Skin epidermis (tissue), 12 donors: ENCODE measurements around the gene CNTN3.

Experiments
- H3K27ac ChIP-seq, 21 experiments: fragments of 200-600 bp; sonication (generic) in 11 of 21; one replicate each; pipeline ENCODE4 v1.5.0; 2020; ENCODE audit warnings: mild to moderate bottlenecking in 3 of 21, inconsistent platforms in 2 of 21, moderate library complexity in 2 of 21
- H3K4me3 ChIP-seq, 7 experiments: fragments of 200-600 bp; sonication (generic) in 2 of 7; one replicate each; pipeline ENCODE4 v1.5.0; 2020; ENCODE audit warnings: inconsistent platforms in 2 of 7, mild to moderate bottlenecking in 2 of 7, moderate library complexity in 1 of 7

The CNTN3 gene

DNA sequence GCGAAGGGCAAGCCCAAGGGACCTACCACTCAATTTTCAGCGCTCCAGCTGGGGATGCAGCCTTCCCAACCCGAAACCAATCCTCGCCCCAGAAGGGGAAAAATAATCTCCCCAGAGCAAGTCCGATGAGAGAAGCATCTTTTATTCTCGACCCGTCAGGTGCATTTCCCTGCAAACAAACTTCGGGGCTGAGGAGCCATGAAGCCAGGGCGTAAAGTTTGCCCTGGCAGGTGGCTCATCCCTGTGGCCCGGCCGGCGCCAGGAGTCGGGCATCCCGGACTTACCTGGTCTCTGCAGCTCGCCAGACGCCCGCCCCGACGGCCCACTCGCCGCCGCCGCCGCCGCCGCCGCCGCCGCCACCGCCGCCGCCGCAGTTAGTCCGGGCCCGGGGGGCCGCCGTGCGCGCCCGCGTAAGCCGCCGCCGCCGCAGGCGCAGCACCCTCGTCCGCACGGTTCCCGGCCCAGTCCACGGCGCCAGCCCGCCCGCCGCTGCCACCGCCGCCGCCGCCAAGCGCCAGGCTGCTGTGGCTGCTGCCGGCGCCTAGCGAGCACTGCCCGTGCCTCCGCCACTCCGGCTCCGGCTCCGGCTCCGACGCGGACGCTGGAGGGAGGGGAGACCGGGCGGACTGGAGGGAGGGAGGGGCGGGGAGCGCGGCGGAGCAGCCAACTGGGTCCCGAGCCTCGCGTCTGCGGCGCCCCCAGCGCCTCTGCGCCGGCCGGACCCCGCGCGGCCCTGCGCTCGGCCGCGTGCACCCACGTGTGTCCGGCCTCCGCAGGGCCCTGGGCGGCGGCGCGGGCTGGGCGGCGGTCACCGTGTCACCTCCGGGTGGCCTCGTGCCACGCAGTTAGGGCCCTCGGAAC, at the start of gene CNTN3:
CNTN3 (minus strand) TSS at position 553 of the 861 bp plus-strand sequence. CDS start 93,547 bp downstream, outside the sequence.
- peak within 1 kb of the TSS in 7 of 21 experiments; percentile 22 to 57 (median 33) for H3K27ac ChIP-seq
- peak within 1 kb of the TSS in 6 of 7 experiments; percentile 15 to 40 (median 20) for H3K4me3 ChIP-seq

DNA sequence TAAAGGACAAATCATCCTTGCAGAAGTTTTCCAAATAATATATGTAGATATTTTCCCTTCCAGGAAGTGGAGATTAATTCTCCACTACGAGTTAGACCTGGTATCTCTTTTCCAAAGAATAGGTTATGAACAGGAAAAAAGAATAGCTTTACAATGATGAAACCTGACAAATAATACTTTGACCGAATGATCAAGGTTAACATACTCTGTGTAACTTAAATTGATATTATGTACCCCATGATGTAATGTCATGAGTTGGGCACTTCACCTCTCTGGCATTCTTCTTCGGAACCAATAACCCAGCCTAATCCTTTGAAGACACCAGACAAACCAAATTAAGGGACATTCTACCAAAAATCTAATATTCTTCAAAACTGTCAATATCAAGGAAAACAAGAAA, 48.7 kb upstream of the CNTN3 start:
- H3K4me3 ChIP-seq = no peak overlapping the region
- no peak overlapping the region for H3K27ac ChIP-seq

DNA sequence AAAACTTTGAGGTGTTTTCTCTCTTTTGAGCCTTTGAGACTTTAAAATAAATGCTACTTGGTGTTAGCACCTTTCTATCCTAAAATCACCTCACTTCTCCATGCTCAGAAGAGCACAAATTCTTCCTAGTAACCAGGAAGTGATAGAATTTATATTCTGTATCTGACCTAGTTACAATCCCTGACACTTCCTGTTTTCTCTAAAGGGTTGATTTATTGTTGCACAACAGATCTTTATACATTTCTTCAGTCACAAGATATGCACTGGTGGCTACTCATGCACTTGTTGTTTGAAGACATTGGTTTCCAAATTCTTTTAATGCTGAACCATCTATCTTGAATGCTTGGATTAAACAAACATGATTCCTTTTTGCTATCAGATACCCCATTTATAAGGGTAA, 47.2 kb upstream of the CNTN3 start:
- Histone ChIP-seq H3K27ac (no peak overlapping the region), H3K4me3 (no peak overlapping the region)

DNA sequence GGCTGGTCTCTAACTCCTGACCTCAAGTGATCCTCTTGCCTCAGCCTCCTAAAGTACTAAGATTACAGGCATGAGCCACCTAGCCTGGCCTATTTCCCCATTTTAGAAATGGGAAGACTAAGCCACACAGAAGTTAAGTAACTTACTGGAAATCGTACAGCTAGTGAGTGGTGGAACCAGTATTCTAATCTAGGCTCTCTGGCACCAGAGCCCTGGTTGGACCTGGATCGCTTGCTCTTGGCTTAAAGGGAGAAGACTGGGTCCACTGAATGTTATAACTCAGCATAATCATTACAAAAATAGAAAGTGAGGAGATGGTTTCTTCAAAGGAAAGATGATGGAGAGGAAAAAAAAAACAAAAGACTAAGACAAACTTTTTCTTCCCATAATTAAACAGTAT, 37.4 kb upstream of the CNTN3 start:
- Histone ChIP-seq H3K4me3 (no peak overlapping the region), H3K27ac (no peak overlapping the region)

DNA sequence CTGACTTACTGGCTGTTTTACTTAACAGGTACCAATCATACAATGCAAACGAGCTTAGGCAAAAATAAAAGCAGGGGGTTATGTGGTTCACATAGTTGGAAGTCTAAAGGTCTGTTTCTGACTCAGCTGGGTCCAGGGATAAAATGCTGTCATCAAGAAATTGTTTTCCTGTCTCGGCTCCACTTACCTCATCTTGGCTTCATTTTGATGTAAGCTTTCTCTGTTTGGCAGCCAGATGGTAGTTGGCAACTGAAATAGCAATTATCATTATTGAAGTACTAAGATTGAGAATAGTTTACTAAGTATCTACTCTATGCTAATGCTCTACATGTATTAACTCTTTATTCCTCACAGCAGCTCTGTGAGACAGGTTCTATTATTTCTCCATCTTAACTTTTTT, 36.8 kb upstream of the CNTN3 start:
- Histone ChIP-seq H3K4me3 (no peak overlapping the region), H3K27ac (no peak overlapping the region)

DNA sequence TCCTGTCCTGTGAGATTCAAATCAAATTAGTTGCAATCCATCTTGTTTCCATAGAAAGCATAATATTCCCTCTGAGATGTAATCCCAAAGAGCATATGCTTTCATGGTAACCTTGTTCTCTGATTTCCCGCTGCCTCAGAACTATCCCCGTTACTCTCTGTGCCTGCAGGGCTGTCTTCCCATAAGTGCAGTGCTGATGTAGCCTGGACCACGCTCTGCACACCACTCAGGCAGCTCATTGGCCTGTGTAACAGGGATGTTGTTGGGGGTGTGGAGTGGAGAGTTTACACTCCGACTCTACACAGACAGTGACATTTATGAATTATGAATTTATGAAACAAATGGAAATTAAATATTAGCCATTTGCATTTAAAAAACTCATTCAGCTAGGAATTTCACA, 33.6 kb upstream of the CNTN3 start:
- no peak overlapping the region for H3K27ac ChIP-seq

DNA sequence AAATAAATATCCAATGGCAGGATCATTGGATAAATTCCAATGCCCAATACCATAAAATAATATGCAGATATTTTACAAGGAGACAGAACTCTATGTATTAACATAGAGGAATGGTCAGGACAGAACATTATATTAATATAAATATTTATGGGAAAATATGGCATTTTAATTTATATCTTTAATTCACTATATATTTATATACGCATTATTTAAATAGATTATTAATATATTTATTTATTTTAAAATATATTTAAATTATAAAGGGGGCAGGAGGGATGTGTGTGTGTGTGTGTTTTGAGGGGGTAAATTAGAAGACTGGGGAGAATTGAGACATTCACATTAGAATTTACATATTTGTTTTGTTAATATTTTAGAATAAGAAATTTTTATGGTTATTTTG, 31.6 kb upstream of the CNTN3 start:
- H3K27ac ChIP-seq = no peak overlapping the region
- H3K4me3 ChIP-seq = no peak overlapping the region

More for the DNA sequence above, 33.6 kb upstream of the CNTN3 start:
- no peak overlapping the region for H3K4me3 ChIP-seq

DNA sequence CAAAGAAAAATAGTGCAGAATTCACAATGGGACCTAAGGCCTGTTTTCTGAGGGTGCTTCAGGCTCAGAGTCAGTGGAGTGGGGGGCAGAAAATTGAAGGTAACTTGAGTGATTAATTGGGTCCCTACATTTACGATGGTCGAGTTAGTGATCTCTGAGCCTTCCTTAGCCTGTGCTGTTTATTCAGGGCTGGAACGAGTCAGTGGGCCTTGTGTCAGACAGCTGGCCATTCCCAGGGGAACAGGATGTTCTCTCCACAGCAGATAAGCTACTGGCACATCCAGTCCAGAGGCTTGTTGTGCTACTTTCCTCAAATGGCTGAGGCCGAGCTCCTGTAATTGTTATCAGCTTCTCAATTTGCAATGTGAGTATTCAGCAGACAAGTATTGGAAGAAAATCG, 29.2 kb upstream of the CNTN3 start:
- no peak overlapping the region for H3K27ac ChIP-seq
- no peak overlapping the region for H3K4me3 ChIP-seq

DNA sequence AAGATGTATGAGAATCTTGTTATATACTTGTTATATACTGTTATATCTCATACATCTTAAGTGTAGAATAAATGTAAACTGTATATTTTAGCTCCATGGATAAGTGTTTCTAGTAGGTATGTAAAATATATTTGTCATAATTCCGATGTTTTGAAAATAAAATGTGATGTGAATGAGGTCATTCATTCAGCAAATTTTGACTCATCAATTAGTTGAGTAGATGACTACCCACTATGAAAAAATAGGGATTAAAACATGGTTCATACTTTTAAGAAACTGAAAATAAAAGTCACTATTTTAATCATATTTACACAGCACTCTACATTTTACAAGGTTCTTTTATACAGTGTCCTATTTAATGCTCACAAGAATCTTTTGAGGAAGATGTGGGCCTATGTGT, 28.4 kb upstream of the CNTN3 start:
- Histone ChIP-seq H3K27ac (no peak overlapping the region), H3K4me3 (no peak overlapping the region)

DNA sequence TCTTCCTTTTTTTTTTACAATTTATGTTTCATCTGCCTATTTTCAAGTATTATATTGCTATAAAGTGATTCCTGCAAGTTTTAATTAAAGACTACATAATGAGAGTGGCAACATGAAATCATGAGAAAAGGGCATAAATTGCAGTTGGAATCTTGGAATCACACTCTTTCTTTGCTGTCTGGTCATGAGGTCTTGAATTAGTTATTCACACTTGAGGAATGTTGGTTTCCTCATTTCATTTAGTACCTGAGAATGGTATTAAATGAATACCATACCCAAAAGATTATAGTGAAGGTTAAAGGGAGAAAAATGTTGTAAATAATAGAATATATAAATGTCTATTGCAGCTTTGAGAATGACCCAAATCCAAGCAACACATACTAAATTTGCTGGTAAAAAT, 25.8 kb upstream of the CNTN3 start:
- H3K4me3 ChIP-seq = no peak overlapping the region
- H3K27ac ChIP-seq = no peak overlapping the region

DNA sequence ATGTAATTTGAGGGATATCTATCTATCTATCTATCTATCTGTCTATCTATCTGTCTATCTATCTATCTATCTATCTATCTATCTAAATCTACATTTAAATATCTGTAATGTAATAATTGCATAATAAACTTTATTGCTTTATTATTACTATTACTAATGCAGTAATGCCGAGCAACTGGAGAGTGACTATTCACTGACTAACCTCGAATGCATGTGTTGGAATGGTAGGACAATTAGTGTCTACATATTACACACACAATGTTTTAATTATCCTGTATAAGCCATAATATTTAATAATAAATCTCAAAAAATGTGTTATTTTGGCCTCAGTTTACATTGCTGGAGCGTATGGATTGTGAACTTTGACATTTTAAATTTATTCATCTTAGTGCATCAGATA, 25.2 kb upstream of the CNTN3 start:
- H3K4me3 ChIP-seq = no peak overlapping the region
- no peak overlapping the region for H3K27ac ChIP-seq

DNA sequence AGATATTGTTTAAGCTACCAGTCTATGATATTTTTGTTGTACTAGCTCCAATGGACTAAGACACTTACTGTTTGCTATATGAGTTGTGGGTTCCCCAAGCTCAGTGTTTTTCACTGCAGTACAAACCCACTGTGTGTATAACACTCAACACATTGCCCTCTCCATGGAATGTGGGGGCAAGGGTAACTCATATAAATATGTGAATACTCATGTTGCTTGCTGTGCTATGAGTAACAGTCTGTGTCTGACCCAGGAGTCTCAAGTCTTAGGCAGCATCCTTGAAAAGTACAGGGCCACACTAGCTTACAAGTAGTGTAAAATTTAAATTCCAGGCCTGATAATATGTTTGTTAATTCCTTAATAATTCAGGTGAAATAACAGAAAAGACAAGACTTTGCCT, 22.5 kb upstream of the CNTN3 start:
- H3K27ac ChIP-seq = no peak overlapping the region

DNA sequence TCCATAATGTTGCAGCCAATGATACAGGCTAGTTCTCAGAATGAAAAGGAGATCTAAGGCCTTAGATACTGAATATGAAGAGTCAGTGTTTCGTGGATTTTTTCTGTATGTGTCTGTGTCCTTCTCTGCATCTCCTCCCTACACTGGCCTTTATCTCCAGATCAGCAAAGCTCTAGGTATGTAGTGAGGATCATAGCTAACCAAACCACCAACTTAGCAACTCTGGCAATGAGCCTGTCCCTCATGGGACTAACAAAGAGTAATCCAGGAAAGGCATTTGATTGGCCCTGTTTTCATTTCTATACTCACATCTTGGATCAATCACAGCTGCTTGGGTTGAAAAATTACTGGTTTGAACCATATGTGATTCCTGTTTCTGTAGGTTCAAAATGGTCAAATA, 18.6 kb upstream of the CNTN3 start:
- no peak overlapping the region for H3K4me3 ChIP-seq
- no peak overlapping the region for H3K27ac ChIP-seq

More for the DNA sequence above, 22.5 kb upstream of the CNTN3 start:
- no peak overlapping the region for H3K4me3 ChIP-seq

DNA sequence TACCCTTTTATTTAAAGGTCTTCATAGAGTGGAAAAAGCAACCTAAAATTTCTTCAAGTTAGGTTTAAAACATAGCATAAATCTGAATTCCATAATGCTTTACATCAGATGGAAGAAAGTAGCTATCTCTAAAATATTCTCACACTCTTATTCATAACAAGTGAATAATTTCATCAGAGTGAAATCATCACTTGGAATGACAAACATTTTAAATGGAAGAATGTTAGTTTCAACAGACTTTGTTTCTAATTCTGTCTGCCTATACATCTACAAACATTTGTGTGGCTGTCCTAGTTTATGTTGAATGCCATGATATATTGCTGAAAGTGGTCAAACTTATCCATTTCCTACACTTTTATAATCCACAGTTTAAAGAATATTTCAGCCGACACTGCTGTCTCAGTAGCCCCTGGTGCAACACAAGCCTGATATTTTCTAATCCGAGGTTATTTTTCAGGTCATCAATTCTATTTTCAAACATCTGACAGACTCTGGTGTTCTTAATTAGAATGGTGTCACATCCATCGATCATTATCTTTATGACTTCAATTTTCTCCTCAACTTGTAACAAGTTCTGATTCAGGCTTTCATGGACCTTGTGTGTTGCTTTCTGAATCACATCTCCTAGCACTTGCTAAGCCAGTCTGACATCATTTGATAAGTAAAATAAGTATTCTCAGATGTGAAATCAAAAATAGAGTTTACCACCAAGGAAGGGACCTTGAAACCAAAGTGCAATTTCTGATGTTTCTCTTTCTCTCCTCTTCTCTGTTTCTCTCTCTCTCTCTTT, 17.1 kb upstream of the CNTN3 start:
- Histone ChIP-seq H3K27ac (no peak overlapping the region), H3K4me3 (no peak overlapping the region)

DNA sequence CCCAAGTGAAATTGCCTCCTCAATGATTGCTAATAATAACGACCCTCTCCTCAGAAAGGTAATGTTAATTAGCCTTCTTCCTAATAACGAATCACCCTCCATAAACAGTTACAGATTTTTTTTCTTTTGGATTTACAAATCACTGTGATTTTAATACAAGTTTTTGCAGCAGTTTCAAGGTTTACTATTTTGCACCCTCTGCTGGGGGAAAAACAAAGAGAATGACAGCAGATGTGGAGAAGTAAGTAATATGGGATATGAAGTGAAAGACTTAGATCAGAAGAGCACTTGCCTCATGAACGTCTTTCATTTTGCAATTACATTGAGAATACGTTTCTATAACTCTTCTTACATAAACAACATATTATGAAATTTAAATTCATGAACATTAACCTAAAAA, 16.1 kb upstream of the CNTN3 start:
- Histone ChIP-seq H3K27ac (no peak overlapping the region), H3K4me3 (no peak overlapping the region)

DNA sequence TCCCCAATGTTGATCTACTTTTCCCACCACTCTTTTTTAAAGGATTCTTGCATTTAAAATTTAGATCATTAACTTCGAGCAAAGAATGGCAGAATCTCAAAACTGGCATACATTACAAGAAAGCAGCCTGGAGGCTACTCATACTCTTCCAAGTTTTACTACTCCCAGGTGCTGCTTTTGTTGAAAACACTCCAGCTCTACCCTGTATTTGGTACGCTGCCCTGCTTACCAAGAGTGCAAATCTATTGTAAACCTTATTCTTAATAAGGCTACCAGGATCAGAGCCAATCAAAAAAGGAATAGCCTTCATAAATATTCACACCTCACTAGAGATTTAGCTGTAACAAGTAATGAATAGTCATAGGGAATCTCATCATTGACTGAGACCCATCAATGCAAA, 11.6 kb upstream of the CNTN3 start:
- H3K4me3 ChIP-seq = no peak overlapping the region

DNA sequence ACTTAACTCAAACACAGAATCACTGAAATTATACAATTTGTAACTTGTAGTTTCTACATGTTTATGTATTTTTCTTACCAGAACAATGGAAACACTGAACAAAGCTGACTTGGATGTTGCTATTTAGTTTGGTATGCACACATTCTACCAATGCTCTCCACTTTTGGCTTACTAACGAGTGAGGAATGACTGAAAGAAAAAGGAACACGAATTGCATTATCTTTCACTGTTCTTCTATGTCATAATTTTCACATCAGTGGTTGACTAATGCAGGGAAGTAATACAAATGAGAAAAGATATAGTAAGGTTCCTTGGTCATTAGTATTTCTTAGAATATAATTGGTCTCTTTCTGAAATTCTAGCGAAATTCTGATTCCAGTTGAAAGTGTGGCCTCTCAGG, 9.8 kb upstream of the CNTN3 start:
- Histone ChIP-seq H3K4me3 (no peak overlapping the region), H3K27ac (no peak overlapping the region)

More for the DNA sequence above, 11.6 kb upstream of the CNTN3 start:
- H3K27ac ChIP-seq = no peak overlapping the region

DNA sequence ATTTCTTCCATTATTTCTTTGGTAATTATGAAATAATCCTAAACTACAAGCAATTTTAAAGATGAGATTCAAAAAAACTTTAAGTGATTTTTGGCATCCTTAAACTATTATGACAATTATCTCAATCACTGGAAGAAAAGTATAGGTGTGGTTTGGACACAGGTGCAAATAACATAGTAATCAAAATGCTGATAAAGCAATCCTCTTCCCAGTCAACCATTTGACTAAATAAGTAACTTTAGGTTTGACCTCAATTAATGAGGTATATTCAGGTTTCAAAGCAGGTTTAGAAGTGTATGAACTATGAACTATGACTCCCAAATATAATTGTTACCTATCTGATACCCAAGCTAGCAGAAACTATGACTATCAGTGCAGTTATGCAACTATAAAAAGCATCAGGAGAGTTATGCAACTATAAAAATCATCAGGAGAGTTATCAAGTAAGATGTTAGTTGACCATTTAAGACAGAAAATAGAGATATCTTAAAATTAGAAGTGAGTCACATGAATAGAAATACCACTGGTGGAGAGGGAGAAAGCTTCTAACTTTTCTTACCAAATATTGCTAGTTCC, 8.9 kb upstream of the CNTN3 start:
- Histone ChIP-seq H3K4me3 (no peak overlapping the region), H3K27ac (no peak overlapping the region)

DNA sequence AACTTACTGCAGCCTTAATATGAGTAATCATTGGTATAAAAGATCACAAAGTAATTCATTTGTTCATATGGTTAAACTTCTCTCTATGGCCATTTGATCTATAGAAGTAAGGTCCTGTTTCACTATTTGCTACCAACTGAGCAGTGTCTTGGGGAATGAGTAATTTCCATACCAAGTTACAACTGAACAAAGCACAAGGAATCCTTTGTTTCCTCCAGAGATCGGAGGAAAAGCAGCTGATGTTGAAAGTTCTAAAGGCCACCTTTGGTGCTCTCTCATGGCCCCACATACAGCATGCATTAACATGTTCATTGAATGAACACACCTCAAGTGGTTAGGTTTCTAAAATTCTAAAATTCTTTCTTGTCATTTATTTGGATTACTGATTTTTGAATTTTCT, 7.1 kb upstream of the CNTN3 start:
- no peak overlapping the region for H3K27ac ChIP-seq
- H3K4me3 ChIP-seq = no peak overlapping the region

DNA sequence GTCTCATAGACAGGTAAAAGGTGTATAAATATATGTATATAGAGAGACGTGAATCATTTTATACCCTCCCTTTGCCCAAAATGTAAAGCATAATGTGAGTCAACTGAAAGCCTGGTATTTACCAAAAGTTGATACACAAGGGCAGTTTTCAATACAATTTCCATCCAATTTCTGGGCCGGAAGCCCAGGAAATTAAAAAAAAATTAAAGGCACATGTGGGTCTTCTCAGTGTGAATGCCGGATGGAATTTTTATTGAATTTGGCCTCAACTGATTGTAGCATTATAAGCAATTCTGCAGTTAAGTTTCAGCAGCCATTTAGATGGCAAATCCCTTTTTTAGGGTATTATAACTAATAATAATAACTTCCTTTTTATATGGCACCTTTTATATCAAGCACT, 3.3 kb upstream of the CNTN3 start:
- no peak overlapping the region for H3K4me3 ChIP-seq

More for the DNA sequence above, 3.3 kb upstream of the CNTN3 start:
- no peak overlapping the region for H3K27ac ChIP-seq
